HEK293 (cell line): ENCODE measurements around the gene CLK4.

ENCODE experiments used
- CTCF ChIP-seq: fragments of 450-650 bp; formaldehyde crosslinking; IDR thresholded peaks from 2 replicates; pipeline ENCODE4 v1.5.1; 2016; ENCODE audit warnings: missing biosample characterization, missing genetic modification characterization
- ELK4 ChIP-seq: IDR thresholded peaks from 2 replicates; pipeline ENCODE4 v1.6.1; 2011; ENCODE audit warnings: mild to moderate bottlenecking, low read depth, low read length, borderline replicate concordance
- KLF10 ChIP-seq: fragments of 450-650 bp; IDR thresholded peaks from 2 replicates; pipeline ENCODE4 v1.5.1; 2018; ENCODE audit warnings: missing biosample characterization, mild to moderate bottlenecking, missing genetic modification characterization
- PRDM1 ChIP-seq: fragments of 450-650 bp; formaldehyde crosslinking; IDR thresholded peaks from 2 replicates; pipeline ENCODE4; 2016; ENCODE audit warnings: missing biosample characterization, missing genetic modification characterization
- PRDM4 ChIP-seq: fragments of 450-650 bp; formaldehyde crosslinking; IDR thresholded peaks from 2 replicates; pipeline ENCODE4 v1.5.1; 2017; ENCODE audit warnings: missing biosample characterization, missing genetic modification characterization
- REST ChIP-seq: fragments of 450-650 bp; formaldehyde crosslinking; IDR thresholded peaks from 2 replicates; pipeline ENCODE4 v1.5.1; 2016; ENCODE audit warnings: missing biosample characterization, missing genetic modification characterization
- WT1 ChIP-seq: fragments of 450-650 bp; formaldehyde crosslinking; IDR thresholded peaks from 2 replicates; pipeline ENCODE4 v1.5.1; 2016; ENCODE audit warnings: missing biosample characterization, missing genetic modification characterization
- ZBTB21 ChIP-seq: fragments of 450-650 bp; formaldehyde crosslinking; IDR thresholded peaks from 2 replicates; pipeline ENCODE4 v1.5.1; 2017; ENCODE audit warnings: missing biosample characterization, missing genetic modification characterization
- ZNF140 ChIP-seq: fragments of 450-650 bp; formaldehyde crosslinking; IDR thresholded peaks from 2 replicates; pipeline ENCODE4 v1.5.1; 2016; ENCODE audit warnings: missing biosample characterization, missing genetic modification characterization
- ZNF248 ChIP-seq: fragments of 450-650 bp; formaldehyde crosslinking; IDR thresholded peaks from 2 replicates; pipeline ENCODE4 v1.5.1; 2017; ENCODE audit warnings: missing biosample characterization, missing genetic modification characterization
- ZNF521 ChIP-seq: fragments of 450-650 bp; formaldehyde crosslinking; IDR thresholded peaks from 2 replicates; pipeline ENCODE4 v1.5.1; 2017; ENCODE audit warnings: missing biosample characterization, mild to moderate bottlenecking, missing genetic modification characterization
- ZSCAN30 ChIP-seq: fragments of 450-650 bp; IDR thresholded peaks from 2 replicates; pipeline ENCODE4 v1.5.1; 2018; ENCODE audit warnings: missing biosample characterization, mild to moderate bottlenecking, missing genetic modification characterization, moderate library complexity
- TF ChIP-seq, protein P1 (sequence below): sonication (generic); formaldehyde crosslinking; IDR thresholded peaks from 2 replicates; pipeline ENCODE4 v1.8.1; 2022; ENCODE audit warnings: mild to moderate bottlenecking, moderate library complexity, missing genetic modification reagents

DNA sequence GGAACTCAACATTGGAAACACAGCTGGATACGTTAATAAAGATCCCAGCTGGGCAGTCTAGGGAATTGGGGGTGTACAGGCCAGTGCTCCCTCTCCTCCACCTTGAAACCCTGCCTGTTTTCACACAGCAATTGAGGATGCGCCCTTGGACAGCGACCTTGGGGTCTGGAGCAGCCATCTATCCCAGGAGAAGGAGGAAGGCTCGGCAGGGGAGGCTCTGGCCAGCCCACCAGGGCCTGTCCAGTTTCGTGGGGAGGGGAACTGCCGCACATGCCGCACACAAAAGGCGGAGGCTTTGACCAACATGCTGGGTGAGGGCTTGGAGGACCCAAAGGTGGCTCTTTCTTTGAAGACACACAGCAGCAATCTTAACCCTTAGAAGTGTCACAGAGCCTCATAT is 38.1 kb downstream of the CLK4 start:
- no peak for TF ChIP-seq CTCF
- TF ChIP-seq ZNF140 = no peak
- no peak for TF ChIP-seq WT1 (tag by site-specific recombination)
- no peak for TF ChIP-seq ZNF521 (tag by site-specific recombination)
- TF ChIP-seq ZBTB21 (tag by site-specific recombination) = no peak
- TF ChIP-seq PRDM4 (tag by site-specific recombination) = no peak
- TF ChIP-seq ZSCAN30 (tag by site-specific recombination) = no peak
- TF ChIP-seq, protein P1, sequence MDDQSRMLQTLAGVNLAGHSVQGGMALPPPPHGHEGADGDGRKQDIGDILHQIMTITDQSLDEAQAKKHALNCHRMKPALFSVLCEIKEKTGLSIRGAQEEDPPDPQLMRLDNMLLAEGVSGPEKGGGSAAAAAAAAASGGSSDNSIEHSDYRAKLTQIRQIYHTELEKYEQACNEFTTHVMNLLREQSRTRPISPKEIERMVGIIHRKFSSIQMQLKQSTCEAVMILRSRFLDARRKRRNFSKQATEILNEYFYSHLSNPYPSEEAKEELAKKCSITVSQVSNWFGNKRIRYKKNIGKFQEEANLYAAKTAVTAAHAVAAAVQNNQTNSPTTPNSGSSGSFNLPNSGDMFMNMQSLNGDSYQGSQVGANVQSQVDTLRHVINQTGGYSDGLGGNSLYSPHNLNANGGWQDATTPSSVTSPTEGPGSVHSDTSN (CRISPR knock-in tag) = no peak
- TF ChIP-seq KLF10 (tag by site-specific recombination) = no peak
- 0 out of 2 replicates have a peak, but pooled peaks have one; percentile 47 for TF ChIP-seq REST (tag by site-specific recombination)
- TF ChIP-seq ELK4 = no peak
- no peak for TF ChIP-seq ZNF248 (tag by site-specific recombination)
- TF ChIP-seq PRDM1 (tag by site-specific recombination) = no peak
